Trophoblast cell (in vitro differentiated cells and primary cell): ENCODE data around the gene NDUFAF5.

Experiments
- DNase-seq, 2 donors: peaks; one replicate each; pipeline ENCODE4 v3.0.0-alpha.2; 2016
- H2AFZ ChIP-seq: 2 replicates; pipeline ENCODE4 v1.6.1; 2013; ENCODE audit warnings: low read length, moderate library complexity, mild to moderate bottlenecking; ENCODE audit not compliant: insufficient read depth, poor library complexity
- H2AK5ac ChIP-seq: 2 replicates; pipeline ENCODE4 v1.6.1; 2013; ENCODE audit warnings: mild to moderate bottlenecking, low read length
- H2BK120ac ChIP-seq: 2 replicates; pipeline ENCODE4 v1.6.1; 2013; ENCODE audit warnings: low read length, mild to moderate bottlenecking, moderate library complexity; ENCODE audit not compliant: insufficient read depth, poor library complexity
- H2BK12ac ChIP-seq: 2 replicates; pipeline ENCODE4 v1.6.1; 2013; ENCODE audit warnings: mild to moderate bottlenecking, low read length, moderate library complexity
- H2BK5ac ChIP-seq: 2 replicates; pipeline ENCODE4 v1.6.1; 2013; ENCODE audit warnings: low read length, low read depth, moderate library complexity, mild to moderate bottlenecking; ENCODE audit not compliant: poor library complexity
- H3K14ac ChIP-seq: 2 replicates; pipeline ENCODE4 v1.6.1; 2013; ENCODE audit warnings: mild to moderate bottlenecking, low read length
- H3K18ac ChIP-seq: 2 replicates; pipeline ENCODE4 v1.6.1; 2013; ENCODE audit warnings: mild to moderate bottlenecking, low read length
- H3K23ac ChIP-seq: 2 replicates; pipeline ENCODE4 v1.6.1; 2013; ENCODE audit warnings: low read length
- H3K27ac ChIP-seq: 2 replicates; pipeline ENCODE4 v1.5.1; 2013; ENCODE audit warnings: low read depth, mild to moderate bottlenecking, inconsistent platforms, low read length, moderate library complexity
- H3K27me3 ChIP-seq: 2 replicates; pipeline ENCODE4 v1.6.1; 2013; ENCODE audit warnings: inconsistent platforms, mild to moderate bottlenecking, low read length, moderate library complexity; ENCODE audit not compliant: insufficient read depth
- H3K36me3 ChIP-seq, 2 experiments: 1 replicate in 1 of 2; 2 replicates in 1 of 2; pipeline ENCODE4 v1.6.1; 2013; ENCODE audit warnings: low read length in 2 of 2, mild to moderate bottlenecking in 2 of 2, moderate library complexity in 1 of 2; ENCODE audit not compliant: insufficient read depth in 2 of 2, control insufficient read depth in 1 of 2
- H3K4ac ChIP-seq: 2 replicates; pipeline ENCODE4 v1.6.1; 2013; ENCODE audit warnings: low read depth, mild to moderate bottlenecking, low read length, moderate library complexity
- H3K4me1 ChIP-seq, 2 experiments: 1 replicate in 1 of 2; 2 replicates in 1 of 2; pipeline ENCODE4 v1.6.1; 2013; ENCODE audit warnings: low read length in 2 of 2, mild to moderate bottlenecking in 2 of 2, moderate library complexity in 1 of 2; ENCODE audit not compliant: insufficient read depth in 2 of 2, control insufficient read depth in 1 of 2
- H3K4me2 ChIP-seq: 2 replicates; pipeline ENCODE4 v1.6.1; 2013; ENCODE audit warnings: inconsistent platforms, mild to moderate bottlenecking, low read length, moderate library complexity
- H3K4me3 ChIP-seq: 2 replicates; pipeline ENCODE4 v1.5.1; 2013; ENCODE audit warnings: mild to moderate bottlenecking, low read depth, low read length, inconsistent platforms
- H3K79me1 ChIP-seq: one replicate; pipeline ENCODE4 v1.6.1; 2013; ENCODE audit warnings: low read length
- H3K79me2 ChIP-seq: 2 replicates; pipeline ENCODE4 v1.6.1; 2013; ENCODE audit warnings: low read length, mild to moderate bottlenecking; ENCODE audit not compliant: control insufficient read depth, insufficient read depth, poor library complexity
- H3K9ac ChIP-seq: 2 replicates; pipeline ENCODE4 v1.6.1; 2013; ENCODE audit warnings: mild to moderate bottlenecking, low read length
- H3K9me3 ChIP-seq: 2 replicates; pipeline ENCODE4 v1.6.1; 2013; ENCODE audit warnings: low read depth, mild to moderate bottlenecking, control low read depth, inconsistent platforms, low read length; ENCODE audit not compliant: insufficient read depth
- H4K12ac ChIP-seq: 2 replicates; pipeline ENCODE4 v1.6.1; 2013; ENCODE audit warnings: low read depth, mild to moderate bottlenecking, low read length, moderate library complexity
- H4K8ac ChIP-seq: 2 replicates; pipeline ENCODE4 v1.6.1; 2013; ENCODE audit warnings: low read depth, mild to moderate bottlenecking, low read length, moderate library complexity
- H4K91ac ChIP-seq: one replicate; pipeline ENCODE4 v1.6.1; 2013; ENCODE audit warnings: low read depth, mild to moderate bottlenecking, low read length, moderate library complexity
- WGBS: extraction: QIAGEN DNeasy Blood & Tissue Kit; methylation state at CpG from one replicate; pipeline ENCODE4 v1.1.7; 2013; ENCODE audit warnings: missing lambda C conversion rate; ENCODE audit not compliant: insufficient read length, insufficient coverage; ENCODE audit errors: extremely low coverage; 5-methylcytosine and 5-hydroxymethylcytosine counted together

Gene NDUFAF5

GRCh38 chr20:13749811-13750210, 35.0 kb upstream of the NDUFAF5 start:
- Histone ChIP-seq H3K18ac (no peak overlapping the region), H3K23ac (no peak overlapping the region), H4K12ac (no peak overlapping the region), H3K79me2 (no peaks in the 10 kb centered on the region), H3K27me3 (no peaks in the 10 kb centered on the region), H3K4me3 (no peak overlapping the region), H3K4me2 (no peak overlapping the region), H3K27ac (no peak overlapping the region), H4K91ac (no peak overlapping the region), H3K4me1 (no peaks in the 10 kb centered on the region), H4K8ac (no peak overlapping the region), H3K4ac (no peak overlapping the region), H2BK12ac (no peak overlapping the region), H3K9me3 (no peaks in the 10 kb centered on the region), H2AK5ac (no peak overlapping the region), H2BK120ac (no peak overlapping the region), H3K36me3 (peaks cover under 1 to 4% of the 10 kb centered on the region in 2 experiments), H2AFZ (no peak overlapping the region), H3K9ac (no peak overlapping the region), H3K79me1 (no peaks in the 10 kb centered on the region), H2BK5ac (no peak overlapping the region), H3K14ac (no peak overlapping the region)
- WGBS: no CpG with 5 or more reads among the region's 3 CpGs
- DNase-seq: no peak

- WGBS: no CpG with 5 or more reads among the region's 2 CpGs
- H2BK120ac ChIP-seq: no peak overlapping the region
- H4K8ac ChIP-seq: no peak overlapping the region
- H3K9ac ChIP-seq: no peak overlapping the region
- H3K18ac ChIP-seq: no peak overlapping the region
- no peak overlapping the region for H4K91ac ChIP-seq
- no peak overlapping the region for H3K14ac ChIP-seq
- H2AFZ ChIP-seq: no peak overlapping the region
- H4K12ac ChIP-seq: no peak overlapping the region
- no peak overlapping the region for H2BK5ac ChIP-seq
- no peaks in the 10 kb centered on the region for H3K4me1 ChIP-seq
- no peak for DNase-seq
- no peaks in the 10 kb centered on the region for H3K9me3 ChIP-seq
- H3K4me2 ChIP-seq: no peak overlapping the region
- H3K4ac ChIP-seq: no peak overlapping the region
- H3K79me2 ChIP-seq: no peaks in the 10 kb centered on the region
- H3K4me3 ChIP-seq: no peak overlapping the region
- no peaks in the 10 kb centered on the region for H3K27me3 ChIP-seq
- H3K27ac ChIP-seq: no peak overlapping the region
- H2BK12ac ChIP-seq: no peak overlapping the region
- H3K79me1 ChIP-seq: no peaks in the 10 kb centered on the region
- no peak overlapping the region for H2AK5ac ChIP-seq
- no peak overlapping the region for H3K23ac ChIP-seq
- H3K36me3 ChIP-seq: peaks cover 1 to 7% of the 10 kb centered on the region in 2 experiments
Observed at GRCh38 chr20:13753436-13754036, 31.3 kb upstream of the NDUFAF5 start.

GRCh38 chr20:13755809-13756208, 29.0 kb upstream of the NDUFAF5 start:
- H3K4me2 ChIP-seq: no peak overlapping the region
- H2BK12ac ChIP-seq: no peak overlapping the region
- no peaks in the 10 kb centered on the region for H3K4me1 ChIP-seq
- no peak overlapping the region for H2AFZ ChIP-seq
- no peak overlapping the region for H2BK5ac ChIP-seq
- no peak overlapping the region for H4K8ac ChIP-seq
- no peaks in the 10 kb centered on the region for H3K79me2 ChIP-seq
- H3K79me1 ChIP-seq: no peaks in the 10 kb centered on the region
- no peak overlapping the region for H3K4me3 ChIP-seq
- no peaks in the 10 kb centered on the region for H3K27me3 ChIP-seq
- H2AK5ac ChIP-seq: no peak overlapping the region
- no peak for DNase-seq
- no peak overlapping the region for H3K4ac ChIP-seq
- H3K23ac ChIP-seq: no peak overlapping the region
- no peak overlapping the region for H2BK120ac ChIP-seq
- no peak overlapping the region for H4K91ac ChIP-seq
- no peak overlapping the region for H3K18ac ChIP-seq
- H3K27ac ChIP-seq: no peak overlapping the region
- no CpG with 5 or more reads among the region's 5 CpGs for WGBS
- no peak overlapping the region for H3K9ac ChIP-seq
- no peak overlapping the region for H3K14ac ChIP-seq
- no peaks in the 10 kb centered on the region for H3K9me3 ChIP-seq
- no peak overlapping the region for H4K12ac ChIP-seq
- peaks cover 3 to 6% of the 10 kb centered on the region in 2 experiments for H3K36me3 ChIP-seq

GRCh38 chr20:13756551-13756950, 28.3 kb upstream of the NDUFAF5 start:
- Histone ChIP-seq H2AK5ac (no peak overlapping the region), H4K12ac (no peak overlapping the region), H3K9ac (no peak overlapping the region), H2BK120ac (no peak overlapping the region), H3K4ac (no peak overlapping the region), H3K4me1 (no peaks in the 10 kb centered on the region), H3K27me3 (no peaks in the 10 kb centered on the region), H2BK12ac (no peak overlapping the region), H3K4me3 (no peak overlapping the region), H3K79me1 (no peaks in the 10 kb centered on the region), H3K4me2 (no peak overlapping the region), H3K9me3 (no peaks in the 10 kb centered on the region), H3K18ac (no peak overlapping the region), H2AFZ (no peak overlapping the region), H4K8ac (no peak overlapping the region), H3K14ac (no peak overlapping the region), H2BK5ac (no peak overlapping the region), H3K23ac (no peak overlapping the region), H3K36me3 (peaks cover 3 to 6% of the 10 kb centered on the region in 2 experiments), H3K27ac (no peak overlapping the region), H4K91ac (no peak overlapping the region), H3K79me2 (no peaks in the 10 kb centered on the region)
- no peak for DNase-seq
- WGBS: no CpG with 5 or more reads among the region's 1 CpG
